MM.1S (cell line): ENCODE data around the gene MNAT1.

ENCODE experiments used
- CTCF ChIP-seq: fragments of 300-600 bp; sonication (generic); IDR thresholded peaks from 2 replicates; pipeline ENCODE4 v1.5.1; 2016; ENCODE audit warnings: antibody characterized with exemption, low read length, mixed read lengths
- EZH2 ChIP-seq: fragments of 300-600 bp; sonication (generic); optimal IDR thresholded peaks from 2 replicates; pipeline ENCODE3; 2017; ENCODE audit warnings: low read depth, mild to moderate bottlenecking, antibody characterized with exemption, low read length, mixed read lengths
- EZH2phosphoT487 ChIP-seq: fragments of 300-600 bp; sonication (generic); IDR thresholded peaks from 2 replicates; pipeline ENCODE4 v1.6.1; 2018; ENCODE audit warnings: antibody characterized with exemption, low read length

DNA sequence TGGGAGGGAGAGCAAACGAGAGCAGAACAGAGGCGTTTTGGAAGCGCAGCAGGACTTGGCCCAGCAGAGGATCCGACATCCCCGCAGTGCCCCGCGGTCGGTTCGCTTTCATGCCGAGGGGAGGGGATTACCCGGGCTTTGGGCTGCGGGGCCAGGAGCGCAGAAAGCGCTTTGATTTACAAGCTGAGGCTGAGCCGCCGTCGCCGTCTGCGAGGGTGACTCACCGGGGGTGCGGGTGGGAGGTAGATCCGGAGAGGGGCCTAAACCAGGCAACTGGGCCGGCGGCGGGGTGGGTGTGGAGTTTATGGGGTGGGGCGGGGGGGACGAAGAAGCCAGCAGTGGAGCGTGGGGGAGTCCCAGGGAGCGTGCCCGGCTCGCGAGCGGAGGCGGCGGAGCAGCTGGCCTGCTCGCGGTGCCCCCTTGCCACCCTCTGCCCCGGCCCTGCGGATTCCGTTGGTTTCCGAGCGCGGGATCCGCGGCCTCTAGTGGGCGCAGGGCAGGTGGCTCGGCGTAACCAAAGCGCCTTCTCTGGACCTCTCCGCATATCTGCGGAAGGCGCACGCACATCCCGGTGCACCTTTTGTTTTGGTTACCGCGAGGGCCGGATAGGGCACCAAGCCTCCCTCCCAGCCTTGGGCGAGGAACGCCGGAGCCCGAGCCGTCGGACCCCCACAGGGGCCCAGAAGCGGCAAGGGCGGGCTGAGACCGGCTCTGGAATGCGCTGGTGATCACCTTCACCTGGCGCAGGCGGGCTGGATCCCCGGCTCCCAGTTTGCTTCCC, 13.0 kb upstream of the MNAT1 start:
- TF ChIP-seq CTCF (no peak), EZH2phosphoT487 (no peak), EZH2 (no peak)
